ENCODE measurements around the gene NDUFV1.

- TF ChIP-seq, protein P1, sequence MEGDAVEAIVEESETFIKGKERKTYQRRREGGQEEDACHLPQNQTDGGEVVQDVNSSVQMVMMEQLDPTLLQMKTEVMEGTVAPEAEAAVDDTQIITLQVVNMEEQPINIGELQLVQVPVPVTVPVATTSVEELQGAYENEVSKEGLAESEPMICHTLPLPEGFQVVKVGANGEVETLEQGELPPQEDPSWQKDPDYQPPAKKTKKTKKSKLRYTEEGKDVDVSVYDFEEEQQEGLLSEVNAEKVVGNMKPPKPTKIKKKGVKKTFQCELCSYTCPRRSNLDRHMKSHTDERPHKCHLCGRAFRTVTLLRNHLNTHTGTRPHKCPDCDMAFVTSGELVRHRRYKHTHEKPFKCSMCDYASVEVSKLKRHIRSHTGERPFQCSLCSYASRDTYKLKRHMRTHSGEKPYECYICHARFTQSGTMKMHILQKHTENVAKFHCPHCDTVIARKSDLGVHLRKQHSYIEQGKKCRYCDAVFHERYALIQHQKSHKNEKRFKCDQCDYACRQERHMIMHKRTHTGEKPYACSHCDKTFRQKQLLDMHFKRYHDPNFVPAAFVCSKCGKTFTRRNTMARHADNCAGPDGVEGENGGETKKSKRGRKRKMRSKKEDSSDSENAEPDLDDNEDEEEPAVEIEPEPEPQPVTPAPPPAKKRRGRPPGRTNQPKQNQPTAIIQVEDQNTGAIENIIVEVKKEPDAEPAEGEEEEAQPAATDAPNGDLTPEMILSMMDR (IDR thresholded peaks at IDR 0.05), result no peak
- no peak for TF ChIP-seq EZH2 (IDR thresholded peaks at IDR 0.05; ENCODE audit: borderline replicate concordance, insufficient read depth, low read depth, low read length, poor library complexity, severe bottlenecking)
These were observed 2.6 kb downstream of the NDUFV1 start for GRCh38 chr11:67609316-67609715.
